T-helper 1 cell (primary cell): ENCODE data around the gene GGT5.
"Not testable (repeated sequence)": the region's sequence is repeated elsewhere in the genome, so short reads cannot be mapped to it uniquely, and the experiment has no call there.

Experiments used
- DNase-seq, 5 donors: peaks; one replicate each; pipeline ENCODE4 v3.0.0-alpha.2; 2012 to 2020

GGT5 gene

GRCh38 chr22:24259459-24259858 is 14.6 kb upstream of the GGT5 start:
- peak; percentile 20 to 68 (median 57) for DNase-seq

GRCh38 chr22:24256736-24257135 is 11.9 kb upstream of the GGT5 start:
- not testable (repeated sequence) for DNase-seq

- not testable (repeated sequence) for DNase-seq
These were observed 11.3 kb upstream of the GGT5 start for GRCh38 chr22:24256136-24256535.

GRCh38 chr22:24253126-24253525 is 8.2 kb upstream of the GGT5 start:
- not testable (repeated sequence) for DNase-seq

- DNase-seq = not testable (repeated sequence)
These were observed 6.4 kb upstream of the GGT5 start for GRCh38 chr22:24251286-24251685.

- DNase-seq = not testable (repeated sequence)
These were observed 4.5 kb upstream of the GGT5 start for GRCh38 chr22:24249413-24249812.

- not testable (repeated sequence) for DNase-seq
These were observed 3.7 kb upstream of the GGT5 start for GRCh38 chr22:24248611-24249010.

GRCh38 chr22:24247564-24248344 is 2.9 kb upstream of the GGT5 start:
- peak in 2 of 5 donors; percentile 40 to 44 for DNase-seq

- DNase-seq = no peak
These were observed 2.2 kb upstream of the GGT5 start for GRCh38 chr22:24247011-24247507.

GRCh38 chr22:24245584-24246561 is 991 bp upstream of the GGT5 start:
- not testable (repeated sequence) for DNase-seq

GRCh38 chr22:24244144-24244787 is 616 bp downstream of the GGT5 start:
- DNase-seq = no peak

GRCh38 chr22:24243417-24243816 is 1.5 kb downstream of the GGT5 start:
- DNase-seq = not testable (repeated sequence)

GRCh38 chr22:24240985-24241692 is 3.7 kb downstream of the GGT5 start:
- peak in 1 of 5 donors; percentile 25 for DNase-seq

GRCh38 chr22:24240381-24240780 is 4.5 kb downstream of the GGT5 start:
- no peak for DNase-seq

GRCh38 chr22:24238101-24238694 is 6.7 kb downstream of the GGT5 start:
- DNase-seq = not testable (repeated sequence)

- DNase-seq = no peak
These were observed 8.2 kb downstream of the GGT5 start for GRCh38 chr22:24236656-24237055.

- DNase-seq = no peak
These were observed 9.6 kb downstream of the GGT5 start for GRCh38 chr22:24235315-24235714.

- DNase-seq = no peak
These were observed 11.1 kb downstream of the GGT5 start for GRCh38 chr22:24233816-24234215.

- DNase-seq = no peak
These were observed 11.6 kb downstream of the GGT5 start for GRCh38 chr22:24233235-24233634.

- DNase-seq = no peak
These were observed 12.2 kb downstream of the GGT5 start for GRCh38 chr22:24232725-24233124.

GRCh38 chr22:24232124-24232523 is 12.8 kb downstream of the GGT5 start:
- no peak for DNase-seq

GRCh38 chr22:24231706-24232105 is 13.2 kb downstream of the GGT5 start:
- DNase-seq = no peak
